ENCODE results near the gene AGTPBP1.

The AGTPBP1 gene

GRCh38 chr9:85631809-85632208, 109.9 kb downstream of the AGTPBP1 start:
- no peak overlapping the region for H3K4me3 ChIP-seq (ENCODE audit: low read length)
- H3K27ac ChIP-seq (ENCODE audit: low read length) = no peak overlapping the region
- peaks cover 5% of the 10 kb centered on the region; the same call in 1 of the 2 replicates for H3K4me1 ChIP-seq (ENCODE audit: low read length)
- H3K9me3 ChIP-seq (ENCODE audit: insufficient read depth, low read length) = no peaks in the 10 kb centered on the region
- H3K4me2 ChIP-seq (ENCODE audit: low read length) = no peak overlapping the region
- H4K20me1 ChIP-seq (ENCODE audit: insufficient read depth, low read length) = 0 out of 2 replicates have a peak, but pooled peaks cover 3% of the 10 kb centered on the region
- H3K9ac ChIP-seq (ENCODE audit: low read length) = no peak overlapping the region
- H3K79me2 ChIP-seq (ENCODE audit: low read length) = no peaks in the 10 kb centered on the region
- H2AFZ ChIP-seq (ENCODE audit: low read depth, low read length) = no peak overlapping the region
- TF ChIP-seq CTCF (IDR thresholded peaks at IDR 0.05; ENCODE audit: low read depth, low read length) = no peak
- TF ChIP-seq EZH2phosphoT487 (IDR thresholded peaks at IDR 0.05; ENCODE audit: low read depth) = no peak
- peaks cover 5% of the 10 kb centered on the region for H3K36me3 ChIP-seq (replicated peaks; ENCODE audit: low read depth, low read length)
- H3K27me3 ChIP-seq (ENCODE audit: low read depth, low read length) = no peaks in the 10 kb centered on the region

GRCh38 chr9:85630676-85631075, 111.1 kb downstream of the AGTPBP1 start:
- no peak for TF ChIP-seq CTCF (IDR thresholded peaks at IDR 0.05; ENCODE audit: low read depth, low read length)
- TF ChIP-seq EZH2phosphoT487 (IDR thresholded peaks at IDR 0.05; ENCODE audit: low read depth) = no peak
- no peak overlapping the region for H3K9ac ChIP-seq (ENCODE audit: low read length)
- no peak overlapping the region for H2AFZ ChIP-seq (ENCODE audit: low read depth, low read length)
- H3K4me2 ChIP-seq (ENCODE audit: low read length) = no peak overlapping the region
- H3K4me3 ChIP-seq (ENCODE audit: low read length) = no peak overlapping the region
- H3K9me3 ChIP-seq (ENCODE audit: insufficient read depth, low read length) = no peaks in the 10 kb centered on the region
- H3K36me3 ChIP-seq (replicated peaks; ENCODE audit: low read depth, low read length) = peaks cover 5% of the 10 kb centered on the region
- H3K27me3 ChIP-seq (ENCODE audit: low read depth, low read length) = no peaks in the 10 kb centered on the region
- H3K27ac ChIP-seq (ENCODE audit: low read length) = no peak overlapping the region
- no peaks in the 10 kb centered on the region for H3K79me2 ChIP-seq (ENCODE audit: low read length)
- H4K20me1 ChIP-seq (ENCODE audit: insufficient read depth, low read length) = 0 out of 2 replicates have a peak, but pooled peaks cover 3% of the 10 kb centered on the region
- H3K4me1 ChIP-seq (ENCODE audit: low read length) = peaks cover 5% of the 10 kb centered on the region; the same call in 1 of the 2 replicates

- no peaks in the 10 kb centered on the region for H3K27me3 ChIP-seq (ENCODE audit: low read depth, low read length)
- no peaks in the 10 kb centered on the region for H3K4me1 ChIP-seq (ENCODE audit: low read length)
- no peak overlapping the region for H3K4me3 ChIP-seq (ENCODE audit: low read length)
- no peak overlapping the region for H2AFZ ChIP-seq (ENCODE audit: low read depth, low read length)
- H4K20me1 ChIP-seq (ENCODE audit: insufficient read depth, low read length) = no peaks in the 10 kb centered on the region
- no peaks in the 10 kb centered on the region for H3K9me3 ChIP-seq (ENCODE audit: insufficient read depth, low read length)
- H3K27ac ChIP-seq (ENCODE audit: low read length) = no peak overlapping the region
- no peaks in the 10 kb centered on the region for H3K79me2 ChIP-seq (ENCODE audit: low read length)
- no peaks in the 10 kb centered on the region for H3K36me3 ChIP-seq (replicated peaks; ENCODE audit: low read depth, low read length)
- TF ChIP-seq CTCF (IDR thresholded peaks at IDR 0.05; ENCODE audit: low read depth, low read length) (no peak), EZH2phosphoT487 (IDR thresholded peaks at IDR 0.05; ENCODE audit: low read depth) (no peak)
- no peak overlapping the region for H3K4me2 ChIP-seq (ENCODE audit: low read length)
- H3K9ac ChIP-seq (ENCODE audit: low read length) = no peak overlapping the region
These were observed 124.5 kb downstream of the AGTPBP1 start for GRCh38 chr9:85617141-85617670.

GRCh38 chr9:85615792-85616191, 126.0 kb downstream of the AGTPBP1 start:
- no peaks in the 10 kb centered on the region for H3K36me3 ChIP-seq (replicated peaks; ENCODE audit: low read depth, low read length)
- H3K79me2 ChIP-seq (ENCODE audit: low read length) = no peaks in the 10 kb centered on the region

More at GRCh38 chr9:85615792-85616191, 126.0 kb downstream of the AGTPBP1 start:
- H3K4me3 ChIP-seq (ENCODE audit: low read length) = no peak overlapping the region
- H3K9ac ChIP-seq (ENCODE audit: low read length) = no peak overlapping the region
- H3K27ac ChIP-seq (ENCODE audit: low read length) = no peak overlapping the region
- H3K4me2 ChIP-seq (ENCODE audit: low read length) = no peak overlapping the region
- H4K20me1 ChIP-seq (ENCODE audit: insufficient read depth, low read length) = no peaks in the 10 kb centered on the region
- TF ChIP-seq EZH2phosphoT487 (IDR thresholded peaks at IDR 0.05; ENCODE audit: low read depth) = no peak
- no peak for TF ChIP-seq CTCF (IDR thresholded peaks at IDR 0.05; ENCODE audit: low read depth, low read length)
- H3K27me3 ChIP-seq (ENCODE audit: low read depth, low read length) = no peaks in the 10 kb centered on the region
- H3K4me1 ChIP-seq (ENCODE audit: low read length) = peaks cover under 1% of the 10 kb centered on the region; the same call in 1 of the 2 replicates
- no peak overlapping the region for H2AFZ ChIP-seq (ENCODE audit: low read depth, low read length)
- no peaks in the 10 kb centered on the region for H3K9me3 ChIP-seq (ENCODE audit: insufficient read depth, low read length)

Data from OCI-LY3 (cell line).